ENCODE results near the gene HDDC3.
"Not testable (repeated sequence)": the region's sequence is repeated elsewhere in the genome, so short reads cannot be mapped to it uniquely, and the experiment has no call there.

The HDDC3 gene

DNA sequence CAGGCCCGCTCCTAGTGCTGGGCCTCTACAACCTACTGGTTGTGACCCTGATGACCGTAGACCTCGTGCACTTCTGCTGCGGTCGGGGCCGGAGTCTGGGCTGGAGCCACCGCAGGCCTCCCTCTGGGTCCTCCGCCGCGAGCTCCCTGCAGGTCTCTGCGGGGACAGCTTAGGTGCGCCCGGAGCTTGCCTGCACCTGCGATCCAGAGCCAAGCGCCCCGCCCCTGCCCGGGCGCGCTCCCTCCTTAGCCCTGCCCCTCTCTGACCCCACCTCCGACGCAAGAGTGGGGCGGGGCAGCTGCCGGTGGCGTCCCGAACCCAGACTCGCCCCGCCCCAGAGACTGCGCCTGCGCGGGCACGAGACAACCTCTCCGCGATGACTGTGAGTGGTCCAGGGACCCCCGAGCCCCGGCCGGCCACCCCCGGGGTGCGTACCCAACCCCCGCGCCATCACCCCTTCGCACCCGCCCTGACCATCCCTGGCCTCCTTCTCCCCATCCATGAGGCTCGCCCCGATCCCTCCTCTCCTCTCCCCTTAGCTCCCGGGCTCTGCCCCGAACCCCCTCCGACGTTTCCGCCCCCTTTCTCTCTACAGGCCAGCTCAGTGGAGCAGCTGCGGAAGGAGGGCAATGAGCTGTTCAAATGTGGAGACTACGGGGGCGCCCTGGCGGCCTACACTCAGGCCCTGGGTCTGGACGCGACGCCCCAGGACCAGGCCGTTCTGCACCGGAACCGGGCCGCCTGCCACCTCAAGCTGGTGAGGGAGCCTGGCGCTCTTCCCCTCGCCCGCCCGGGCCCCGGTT lies 2.8 kb upstream of the HDDC3 start, which contains the start of gene UNC45A:
Gene UNC45A, plus strand, starts transcription at position 337 of the 803 bp plus-strand sequence. Its CDS starts 40 bp downstream, at position 377.
- Histone ChIP-seq H3K36me3 (ENCODE audit: control insufficient read depth, insufficient read depth, low read length) (peaks cover 12% of the 10 kb centered on the region), H3K4me3 (ENCODE audit: low read depth, low read length) (peak within 1 kb of the TSS; percentile 79), H3K27me3 (ENCODE audit: control insufficient read depth, insufficient read depth, low read length) (peaks cover 10% of the 10 kb centered on the region), H3K9me3 (ENCODE audit: control insufficient read depth, insufficient read depth, low read length) (no peaks in the 10 kb centered on the region), H3K4me1 (ENCODE audit: control insufficient read depth, insufficient read depth, low read length) (peaks cover 14% of the 10 kb centered on the region), H3K9ac (ENCODE audit: low read depth, low read length) (no peak within 1 kb of the TSS)

DNA sequence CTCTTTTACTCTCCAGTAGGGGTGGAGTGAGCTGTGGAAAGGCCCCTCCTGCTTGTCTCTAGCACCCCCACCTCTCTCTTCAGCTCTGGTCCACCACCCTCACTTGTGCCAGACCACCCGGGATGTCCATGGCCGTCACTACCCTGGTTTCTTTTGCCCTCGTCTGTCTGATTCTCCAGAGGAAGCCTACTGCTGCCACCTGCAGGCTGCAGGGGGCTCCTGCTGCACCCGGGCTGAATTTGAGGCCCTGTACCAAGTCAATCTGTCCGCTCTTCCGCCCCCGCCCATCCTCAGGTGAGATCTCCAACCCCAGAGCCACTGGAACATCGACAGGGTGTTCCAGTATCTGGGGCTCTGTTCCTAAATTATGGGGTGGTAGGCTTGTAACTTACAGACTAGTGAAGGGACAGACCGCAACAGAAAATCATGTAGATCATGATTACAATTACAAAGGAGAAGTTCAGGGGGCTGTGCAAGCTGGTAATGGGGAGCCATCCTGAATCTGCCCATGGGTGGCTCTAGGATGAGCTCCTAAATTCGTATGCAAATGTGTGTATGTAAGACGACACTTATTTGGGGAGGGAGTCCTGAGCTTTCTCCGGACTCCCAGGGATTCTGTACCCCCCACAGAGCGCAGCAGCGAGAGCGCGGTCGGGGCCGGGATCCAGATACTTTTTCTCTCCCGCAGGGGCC lies 2.1 kb upstream of the HDDC3 start:
- H3K4me1 ChIP-seq (ENCODE audit: control insufficient read depth, insufficient read depth, low read length): peaks cover 14% of the 10 kb centered on the region
- no peaks in the 10 kb centered on the region for H3K9me3 ChIP-seq (ENCODE audit: control insufficient read depth, insufficient read depth, low read length)
- H3K9ac ChIP-seq (ENCODE audit: low read depth, low read length): no peak overlapping the region
- H3K36me3 ChIP-seq (ENCODE audit: control insufficient read depth, insufficient read depth, low read length): peaks cover 8% of the 10 kb centered on the region
- peaks cover 10% of the 10 kb centered on the region for H3K27me3 ChIP-seq (ENCODE audit: control insufficient read depth, insufficient read depth, low read length)
- H3K4me3 ChIP-seq (ENCODE audit: low read depth, low read length): peak overlapping the region; percentile 79

DNA sequence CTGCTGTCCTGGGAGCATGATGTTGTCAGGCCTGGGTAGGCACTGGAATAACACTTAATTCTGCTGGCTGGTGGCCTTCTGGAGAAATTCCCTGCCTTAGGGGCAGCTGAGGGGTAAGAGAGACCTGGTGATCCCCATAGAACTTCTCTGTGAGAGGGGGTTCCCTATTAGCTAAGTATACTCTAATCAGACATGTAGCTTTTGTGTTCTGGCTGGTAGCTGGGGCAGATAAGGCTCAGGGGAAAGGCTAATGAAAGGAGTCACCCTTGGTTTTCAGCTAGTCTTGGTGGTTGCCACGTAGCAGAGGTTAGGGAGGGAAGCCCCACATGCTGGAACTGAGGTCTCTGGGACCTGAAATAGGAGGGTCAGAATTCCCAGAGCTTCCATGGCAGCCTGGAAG lies 952 bp upstream of the HDDC3 start:
- Histone ChIP-seq H3K9ac (ENCODE audit: low read depth, low read length) (no peak overlapping the region), H3K9me3 (ENCODE audit: control insufficient read depth, insufficient read depth, low read length) (no peaks in the 10 kb centered on the region), H3K4me3 (ENCODE audit: low read depth, low read length) (no peak overlapping the region), H3K4me1 (ENCODE audit: control insufficient read depth, insufficient read depth, low read length) (peaks cover 14% of the 10 kb centered on the region), H3K27me3 (ENCODE audit: control insufficient read depth, insufficient read depth, low read length) (peaks cover 10% of the 10 kb centered on the region), H3K36me3 (ENCODE audit: control insufficient read depth, insufficient read depth, low read length) (peaks cover 1% of the 10 kb centered on the region)

DNA sequence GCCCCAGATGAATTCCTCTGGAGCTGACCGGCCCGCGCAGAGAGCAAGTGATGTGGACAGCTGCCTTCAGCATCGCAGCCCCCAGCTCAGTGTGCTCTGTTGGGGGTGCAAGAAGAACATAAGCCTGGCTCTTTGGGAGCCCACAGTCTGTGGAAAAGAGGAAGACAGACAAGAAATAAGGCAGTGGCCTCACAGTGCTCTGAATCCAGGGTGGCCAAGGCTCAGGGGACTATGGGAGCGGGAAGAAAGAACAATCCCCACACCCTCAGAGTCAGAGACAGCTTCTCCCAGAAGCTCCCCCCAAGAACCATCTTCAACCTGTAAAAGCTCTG lies 277 bp upstream of the HDDC3 start:
- Histone ChIP-seq H3K36me3 (ENCODE audit: control insufficient read depth, insufficient read depth, low read length) (no peaks in the 10 kb centered on the region), H3K4me1 (ENCODE audit: control insufficient read depth, insufficient read depth, low read length) (peaks cover 14% of the 10 kb centered on the region), H3K9me3 (ENCODE audit: control insufficient read depth, insufficient read depth, low read length) (no peaks in the 10 kb centered on the region), H3K4me3 (ENCODE audit: low read depth, low read length) (no peak overlapping the region), H3K9ac (ENCODE audit: low read depth, low read length) (no peak overlapping the region), H3K27me3 (ENCODE audit: control insufficient read depth, insufficient read depth, low read length) (peaks cover 10% of the 10 kb centered on the region)

DNA sequence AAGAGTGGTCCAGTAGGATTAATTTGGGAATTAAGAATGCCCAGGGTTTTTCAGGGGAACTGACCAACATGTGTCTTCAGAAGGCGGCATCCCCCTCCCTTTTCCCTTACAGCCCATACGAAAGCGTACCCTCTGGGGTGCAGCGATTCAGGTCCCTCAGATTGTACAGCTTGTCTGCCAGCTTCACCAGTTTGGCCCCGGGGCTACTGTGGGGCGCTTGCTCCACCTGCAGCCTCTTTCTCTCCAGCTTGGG lies 848 bp downstream of the HDDC3 start:
- no peak overlapping the region for H3K9ac ChIP-seq (ENCODE audit: low read depth, low read length)
- H3K9me3 ChIP-seq (ENCODE audit: control insufficient read depth, insufficient read depth, low read length): no peaks in the 10 kb centered on the region
- peak overlapping the region; percentile 83 for H3K4me3 ChIP-seq (ENCODE audit: low read depth, low read length)

DNA sequence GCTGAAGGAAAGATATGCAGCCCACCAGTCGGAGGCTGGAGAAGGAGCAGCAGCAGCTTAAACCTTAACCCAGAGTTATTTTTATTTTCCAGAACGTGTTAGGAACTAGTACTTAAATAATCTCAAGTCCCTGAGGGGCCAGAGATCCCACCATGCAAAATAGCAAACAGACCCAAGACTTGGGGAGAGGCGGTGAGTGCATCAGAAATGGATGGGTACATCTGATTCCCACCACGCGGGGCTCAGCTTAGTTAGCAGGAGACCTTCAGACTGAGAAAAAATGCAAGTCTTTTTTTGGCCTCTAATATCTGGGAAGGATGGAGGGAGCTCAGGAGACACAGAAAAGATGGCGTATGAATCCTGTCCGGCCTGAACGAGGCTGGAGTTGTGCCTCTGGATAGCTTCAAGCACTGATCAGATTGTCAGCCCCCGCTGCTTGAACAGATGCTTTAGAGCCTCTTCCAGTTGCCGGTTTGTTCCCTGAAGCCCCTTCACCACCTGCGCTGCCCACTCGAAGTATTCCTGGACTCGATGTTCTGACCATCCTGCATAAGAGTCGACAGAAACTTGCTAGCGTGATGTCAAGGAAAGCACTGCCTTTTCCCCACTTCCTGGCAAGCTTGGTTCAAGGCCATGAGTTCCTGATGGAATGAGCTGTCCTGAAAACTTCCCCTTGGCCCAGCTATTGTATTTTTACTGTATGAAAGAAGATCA lies 1.3 kb downstream of the HDDC3 start:
- Histone ChIP-seq H3K4me1 (ENCODE audit: control insufficient read depth, insufficient read depth, low read length) (peaks cover 6% of the 10 kb centered on the region), H3K4me3 (ENCODE audit: low read depth, low read length) (no peak overlapping the region), H3K9ac (ENCODE audit: low read depth, low read length) (no peak overlapping the region), H3K9me3 (ENCODE audit: control insufficient read depth, insufficient read depth, low read length) (no peaks in the 10 kb centered on the region), H3K27me3 (ENCODE audit: control insufficient read depth, insufficient read depth, low read length) (peaks cover 10% of the 10 kb centered on the region), H3K36me3 (ENCODE audit: control insufficient read depth, insufficient read depth, low read length) (no peaks in the 10 kb centered on the region)

More for the DNA sequence above, 848 bp downstream of the HDDC3 start:
- Histone ChIP-seq H3K27me3 (ENCODE audit: control insufficient read depth, insufficient read depth, low read length) (peaks cover 10% of the 10 kb centered on the region), H3K36me3 (ENCODE audit: control insufficient read depth, insufficient read depth, low read length) (no peaks in the 10 kb centered on the region), H3K4me1 (ENCODE audit: control insufficient read depth, insufficient read depth, low read length) (peaks cover 10% of the 10 kb centered on the region)

DNA sequence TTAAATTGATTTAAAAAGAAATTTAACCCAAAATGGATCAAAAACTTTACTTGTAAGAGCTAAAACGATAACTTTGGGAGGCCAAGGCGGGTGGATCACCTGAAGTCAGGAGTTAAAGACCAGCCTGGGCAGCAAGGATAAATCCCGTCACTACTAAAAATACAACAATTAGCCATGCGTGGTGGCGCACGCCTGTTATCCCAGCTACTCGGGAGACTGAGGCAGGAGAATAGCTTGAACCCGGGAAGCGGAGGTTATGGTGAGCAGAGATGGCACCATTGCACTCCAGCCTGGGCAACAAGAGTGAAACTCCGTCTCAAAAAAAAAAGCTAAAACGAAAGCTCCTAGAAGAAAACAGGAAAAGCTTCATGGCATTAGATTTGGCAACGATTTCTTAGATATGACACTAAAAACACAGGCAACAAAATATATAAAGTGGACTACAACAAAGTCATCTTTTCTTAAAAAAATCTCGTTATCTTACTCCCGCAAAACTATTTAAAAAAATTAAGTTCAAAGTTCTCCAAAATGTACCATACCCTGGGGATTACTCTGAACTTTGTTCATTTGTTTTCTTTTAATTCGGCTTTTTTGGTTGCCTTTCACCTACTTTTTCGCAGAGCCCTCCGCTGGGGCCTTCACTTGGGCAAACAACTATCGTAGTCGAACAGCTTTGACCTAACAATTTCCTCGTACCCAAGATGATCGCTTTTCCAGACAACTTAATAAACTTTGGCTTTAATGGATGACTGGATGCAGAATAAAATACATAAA lies 2.9 kb downstream of the HDDC3 start:
- Histone ChIP-seq H3K36me3 (ENCODE audit: control insufficient read depth, insufficient read depth, low read length) (no peaks in the 10 kb centered on the region), H3K9me3 (ENCODE audit: control insufficient read depth, insufficient read depth, low read length) (no peaks in the 10 kb centered on the region), H3K4me1 (ENCODE audit: control insufficient read depth, insufficient read depth, low read length) (peaks cover 6% of the 10 kb centered on the region), H3K4me3 (ENCODE audit: low read depth, low read length) (no peak overlapping the region), H3K27me3 (ENCODE audit: control insufficient read depth, insufficient read depth, low read length) (peaks cover 10% of the 10 kb centered on the region), H3K9ac (ENCODE audit: low read depth, low read length) (no peak overlapping the region)

DNA sequence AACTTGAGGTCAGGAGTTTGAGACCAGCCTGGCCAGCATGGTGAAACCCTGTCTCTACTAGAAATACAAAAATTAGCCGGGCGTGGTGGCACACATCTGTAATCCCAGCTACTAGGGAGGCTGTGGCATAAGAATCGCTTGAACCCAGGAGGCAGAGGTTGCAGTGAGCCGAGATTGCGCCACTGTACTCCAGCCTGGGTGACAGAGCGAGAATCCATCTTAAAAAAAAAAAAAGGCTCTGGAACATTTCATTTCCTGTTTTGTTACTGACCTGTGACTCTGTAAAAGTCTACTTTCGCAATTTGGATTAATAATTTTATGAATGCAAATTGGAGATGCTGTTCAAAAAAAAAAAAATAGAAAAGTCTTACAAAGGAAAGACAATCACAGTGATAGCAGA lies 4.2 kb downstream of the HDDC3 start:
- not testable (repeated sequence) for H3K9me3 ChIP-seq (ENCODE audit: control insufficient read depth, insufficient read depth, low read length); H3K36me3 ChIP-seq (ENCODE audit: control insufficient read depth, insufficient read depth, low read length); H3K4me1 ChIP-seq (ENCODE audit: control insufficient read depth, insufficient read depth, low read length); H3K4me3 ChIP-seq (ENCODE audit: low read depth, low read length); H3K27me3 ChIP-seq (ENCODE audit: control insufficient read depth, insufficient read depth, low read length); H3K9ac ChIP-seq (ENCODE audit: low read depth, low read length)

DNA sequence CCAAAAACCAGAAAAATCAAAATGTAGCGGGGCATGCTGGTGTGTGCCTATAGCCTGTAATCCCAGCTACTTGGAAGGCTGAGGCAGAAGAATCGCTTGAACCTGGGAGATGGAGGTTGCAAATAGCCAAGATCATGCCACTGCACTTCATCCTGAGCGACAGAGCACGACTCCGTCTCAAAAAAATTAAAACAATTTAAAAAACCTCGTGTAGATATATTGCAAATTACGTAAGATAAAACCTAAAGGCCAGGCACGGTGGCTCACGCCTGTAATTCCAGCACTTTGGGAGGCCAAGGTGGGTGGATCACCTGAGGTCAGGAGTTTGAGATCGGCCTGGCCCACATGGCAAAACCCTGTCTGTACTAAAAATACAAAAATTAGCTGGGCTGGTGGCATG lies 5.6 kb downstream of the HDDC3 start:
- not testable (repeated sequence) for H3K4me1 ChIP-seq (ENCODE audit: control insufficient read depth, insufficient read depth, low read length)

DNA sequence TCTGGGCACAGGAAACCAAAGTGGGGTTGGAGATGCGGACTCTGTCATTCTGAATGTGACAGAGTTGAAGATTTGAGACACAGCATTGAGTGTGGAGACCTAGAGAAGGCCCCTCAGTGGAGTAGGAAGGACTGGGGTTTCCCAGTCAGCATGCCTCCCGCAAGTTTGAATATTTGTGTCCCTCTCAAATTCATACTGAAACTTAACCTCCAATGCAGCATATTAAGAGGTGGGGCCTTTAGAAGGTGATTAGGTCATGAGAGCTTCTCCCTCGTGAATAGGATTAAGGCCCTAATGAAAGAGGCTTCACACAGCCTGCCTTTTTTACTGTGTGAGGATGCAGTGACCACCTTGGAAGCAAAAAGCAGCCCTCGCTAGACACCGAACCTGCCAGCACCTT lies 8.0 kb downstream of the HDDC3 start:
- Histone ChIP-seq H3K36me3 (ENCODE audit: control insufficient read depth, insufficient read depth, low read length) (peaks cover 7% of the 10 kb centered on the region), H3K27me3 (ENCODE audit: control insufficient read depth, insufficient read depth, low read length) (no peaks in the 10 kb centered on the region), H3K9me3 (ENCODE audit: control insufficient read depth, insufficient read depth, low read length) (no peaks in the 10 kb centered on the region), H3K4me3 (ENCODE audit: low read depth, low read length) (no peak overlapping the region), H3K9ac (ENCODE audit: low read depth, low read length) (no peak overlapping the region), H3K4me1 (ENCODE audit: control insufficient read depth, insufficient read depth, low read length) (no peaks in the 10 kb centered on the region)

More for the DNA sequence above, 5.6 kb downstream of the HDDC3 start:
- not testable (repeated sequence) for H3K9me3 ChIP-seq (ENCODE audit: control insufficient read depth, insufficient read depth, low read length); H3K9ac ChIP-seq (ENCODE audit: low read depth, low read length); H3K27me3 ChIP-seq (ENCODE audit: control insufficient read depth, insufficient read depth, low read length); H3K36me3 ChIP-seq (ENCODE audit: control insufficient read depth, insufficient read depth, low read length); H3K4me3 ChIP-seq (ENCODE audit: low read depth, low read length)

DNA sequence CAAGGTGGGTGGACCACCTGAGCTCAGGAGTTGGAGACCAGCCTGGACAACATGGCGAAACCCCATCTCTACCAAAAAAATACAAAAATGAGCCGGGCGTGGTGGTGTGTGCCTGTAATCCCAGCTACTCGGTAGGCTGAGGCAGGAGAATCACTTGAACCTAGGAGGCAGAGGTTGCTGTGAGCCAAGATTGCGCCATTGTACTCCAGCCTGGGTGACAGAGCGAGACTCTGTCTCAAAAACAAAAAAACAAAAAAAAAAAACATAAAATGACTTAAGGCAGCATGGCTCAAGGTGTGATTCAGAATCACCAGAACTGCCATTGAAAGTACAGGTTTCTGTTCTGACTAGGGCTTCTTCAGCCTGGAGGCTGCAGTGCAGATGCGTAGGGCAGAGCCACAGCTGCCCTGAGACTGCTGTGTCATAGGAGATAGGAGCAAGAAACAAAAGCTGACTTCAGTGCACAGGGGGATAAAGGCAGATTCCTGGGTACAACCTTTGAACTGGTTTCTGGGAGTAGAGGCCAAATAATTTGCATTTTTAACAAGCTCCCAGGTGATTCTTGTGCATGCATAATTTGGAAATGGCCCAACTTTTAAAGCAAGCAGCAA lies 9.5 kb downstream of the HDDC3 start:
- not testable (repeated sequence) for H3K4me1 ChIP-seq (ENCODE audit: control insufficient read depth, insufficient read depth, low read length); H3K27me3 ChIP-seq (ENCODE audit: control insufficient read depth, insufficient read depth, low read length); H3K36me3 ChIP-seq (ENCODE audit: control insufficient read depth, insufficient read depth, low read length); H3K4me3 ChIP-seq (ENCODE audit: low read depth, low read length); H3K9ac ChIP-seq (ENCODE audit: low read depth, low read length); H3K9me3 ChIP-seq (ENCODE audit: control insufficient read depth, insufficient read depth, low read length)
